Measurements from ENCODE around the gene CDK8.

The CDK8 gene

DNA sequence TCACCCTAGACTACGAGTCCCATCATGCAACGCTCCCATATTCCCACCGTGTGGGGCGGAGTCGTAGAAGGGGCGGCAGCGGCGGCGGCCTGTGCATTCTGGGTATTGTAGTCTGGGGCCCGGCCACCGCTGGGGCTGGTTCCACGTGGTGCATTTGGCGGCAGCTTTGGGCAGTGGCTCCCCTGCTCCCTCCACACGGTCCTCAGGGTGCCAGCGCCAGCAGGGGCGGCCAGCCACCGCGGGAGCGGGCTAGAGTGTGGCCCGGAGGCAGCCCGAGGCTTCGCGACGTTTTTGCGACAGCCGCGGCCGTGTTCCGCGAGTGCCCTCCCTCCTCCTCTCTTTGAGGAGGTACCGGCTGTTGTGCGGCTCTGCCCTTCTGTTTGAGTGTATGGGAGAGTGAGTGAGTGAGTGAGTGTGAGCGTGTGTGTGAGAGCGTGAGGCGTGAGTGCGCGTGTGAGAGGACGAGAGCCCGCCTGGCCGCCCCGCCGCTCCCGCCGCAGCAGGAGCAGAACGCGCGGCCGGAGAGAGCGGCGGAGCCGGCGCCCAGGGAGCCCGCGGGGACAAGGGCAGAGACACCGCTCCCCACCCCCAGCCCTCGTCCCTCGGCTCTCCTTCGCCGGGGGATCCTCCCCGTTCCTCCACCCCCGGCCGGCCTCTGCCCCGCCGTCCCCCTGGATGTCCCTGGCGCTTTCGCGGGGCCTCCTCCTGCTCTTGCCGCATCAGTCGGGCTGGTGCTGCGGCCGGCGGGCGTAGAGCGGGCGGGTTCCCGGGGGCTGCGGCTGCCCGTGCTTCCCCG is at the start of gene CDK8:
TSS of gene CDK8 (plus strand) at position 343 of the 796 bp plus-strand sequence. CDS start 513 bp downstream, outside the sequence.
- peak; percentile 82 for TF ChIP-seq POLR2A (IDR thresholded peaks at IDR 0.05; ENCODE audit: low read depth, low read length)
- peak; percentile 67 for FAIRE-seq
- DNase-seq (ENCODE audit: insufficient read length, low spot score) = peak; percentile 36

DNA sequence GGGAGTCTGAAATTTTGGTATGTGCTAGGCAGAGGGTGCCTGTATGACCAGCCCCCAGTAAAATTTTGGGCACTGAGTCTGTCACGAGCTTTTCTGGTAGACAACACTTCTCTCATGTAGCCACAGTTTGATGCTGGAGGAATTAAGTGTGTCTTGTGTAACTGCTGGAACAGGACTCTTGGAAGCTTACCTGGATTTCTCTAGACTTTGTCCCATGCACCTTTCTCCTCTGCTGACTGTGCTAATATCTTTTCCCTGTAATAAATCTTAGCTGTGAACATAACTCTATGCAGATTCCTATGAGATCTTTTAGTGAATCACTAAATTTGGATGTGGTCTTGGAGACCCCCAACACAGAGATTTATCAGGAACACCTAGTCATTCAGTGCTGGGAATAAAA is 45.6 kb upstream of the CDK8 start:
- FAIRE-seq = no peak

DNA sequence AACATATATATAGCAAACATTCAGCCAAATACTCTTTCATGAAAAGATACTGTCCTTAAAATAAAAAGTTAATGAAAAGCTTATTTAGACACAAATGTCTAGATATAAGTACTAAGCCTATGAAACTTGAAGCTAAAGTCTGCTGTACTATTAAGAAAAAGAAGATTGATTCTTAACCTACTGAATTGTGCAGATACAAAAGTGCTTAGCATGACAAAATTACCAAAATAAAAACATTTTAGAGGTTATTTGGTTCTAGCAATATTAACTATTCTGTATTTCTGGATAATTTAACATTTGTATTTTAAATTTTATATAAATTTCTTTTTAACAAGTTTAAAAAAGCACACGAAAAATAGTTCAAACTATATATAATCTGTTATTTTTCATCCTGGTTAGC is 40.6 kb upstream of the CDK8 start:
- no peak for TF ChIP-seq POLR2A (IDR thresholded peaks at IDR 0.05; ENCODE audit: low read depth, low read length)
- no peak for DNase-seq (ENCODE audit: insufficient read length, low spot score)
- no peak for FAIRE-seq

More for the DNA sequence above, 45.6 kb upstream of the CDK8 start:
- DNase-seq (ENCODE audit: insufficient read length, low spot score) = no peak
- no peak for TF ChIP-seq POLR2A (IDR thresholded peaks at IDR 0.05; ENCODE audit: low read depth, low read length)

DNA sequence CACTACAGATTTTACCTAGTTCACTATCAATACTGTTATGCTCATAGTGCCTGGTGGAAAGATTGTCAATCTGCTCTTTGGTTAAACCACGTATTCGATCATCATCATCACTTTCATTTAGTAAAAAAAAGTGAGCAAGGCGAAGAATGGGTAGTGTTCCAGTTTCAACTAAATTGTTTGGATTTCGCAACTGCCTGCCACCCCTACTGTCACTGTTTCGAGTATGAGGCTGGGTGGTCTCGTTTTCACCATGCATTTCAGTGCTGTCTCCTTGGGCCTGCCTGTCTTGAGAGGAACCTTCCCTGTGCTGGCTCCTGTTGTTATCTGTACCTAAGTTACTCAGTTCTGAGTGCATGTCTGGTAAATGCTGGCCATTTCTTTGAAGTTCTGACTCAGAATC is 39.9 kb upstream of the CDK8 start:
- TF ChIP-seq POLR2A (IDR thresholded peaks at IDR 0.05; ENCODE audit: low read depth, low read length) = no peak

DNA sequence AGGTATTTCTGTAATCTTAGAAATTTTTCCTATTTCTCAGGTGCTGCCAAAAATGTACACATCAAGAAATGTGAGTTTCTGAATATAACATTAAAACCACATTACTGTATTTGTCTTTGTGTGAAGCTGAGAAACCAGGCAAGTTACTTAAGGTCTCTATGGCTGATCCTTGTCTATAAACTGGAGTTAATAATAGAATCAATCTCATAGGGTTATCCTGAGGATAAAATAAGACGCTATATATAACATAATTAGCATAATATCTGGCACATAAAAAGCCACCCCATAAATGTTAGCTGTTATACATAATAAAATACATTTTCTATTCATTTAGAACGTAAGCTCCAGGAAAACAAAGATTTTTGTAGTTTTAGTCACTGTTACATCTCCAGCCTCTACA is 37.9 kb upstream of the CDK8 start:
- DNase-seq (ENCODE audit: insufficient read length, low spot score) (no peak), FAIRE-seq (no peak)
- TF ChIP-seq POLR2A (IDR thresholded peaks at IDR 0.05; ENCODE audit: low read depth, low read length) = no peak

More for the DNA sequence above, 39.9 kb upstream of the CDK8 start:
- DNase-seq (ENCODE audit: insufficient read length, low spot score) (no peak), FAIRE-seq (no peak)

DNA sequence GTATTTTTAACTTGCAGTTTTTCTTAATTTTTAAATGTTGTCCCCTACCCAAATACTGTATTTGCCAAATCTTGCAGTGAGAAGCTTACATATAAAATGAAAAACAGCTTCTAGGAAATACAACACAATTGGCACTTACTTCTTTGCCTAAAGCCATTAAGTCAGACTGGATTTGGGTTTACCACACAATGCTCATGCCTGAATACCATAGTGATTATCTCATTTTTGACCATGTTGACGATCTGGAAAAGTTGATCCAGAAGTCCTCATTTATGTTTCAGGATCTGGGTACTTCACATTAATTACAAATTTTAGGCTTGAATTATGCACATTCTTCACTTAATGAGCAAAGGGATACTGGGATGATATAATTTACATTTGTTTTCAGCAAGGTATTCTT is 34.2 kb upstream of the CDK8 start:
- FAIRE-seq (no peak), DNase-seq (ENCODE audit: insufficient read length, low spot score) (no peak)
- TF ChIP-seq POLR2A (IDR thresholded peaks at IDR 0.05; ENCODE audit: low read depth, low read length) = no peak

DNA sequence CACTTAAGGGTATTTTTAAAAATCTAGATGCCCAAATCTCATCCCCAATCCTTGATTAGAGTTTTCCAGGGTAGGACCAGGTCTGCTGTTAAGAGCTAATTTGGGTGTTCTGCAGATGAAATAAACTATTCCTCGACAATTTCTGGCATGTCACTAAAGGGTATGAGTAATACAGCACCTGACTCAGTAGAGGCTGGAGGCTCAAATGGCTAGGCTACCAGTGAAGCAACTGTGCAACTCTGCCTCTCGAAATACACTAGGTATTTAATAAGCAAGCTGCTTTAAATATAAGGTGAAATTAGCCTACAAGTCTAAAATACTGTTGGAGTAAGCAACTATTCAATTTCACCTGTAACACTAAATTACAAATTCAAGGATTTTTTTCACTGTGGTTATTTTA is 33.4 kb upstream of the CDK8 start:
- DNase-seq (ENCODE audit: insufficient read length, low spot score) (no peak), FAIRE-seq (no peak)
- TF ChIP-seq POLR2A (IDR thresholded peaks at IDR 0.05; ENCODE audit: low read depth, low read length) = no peak

DNA sequence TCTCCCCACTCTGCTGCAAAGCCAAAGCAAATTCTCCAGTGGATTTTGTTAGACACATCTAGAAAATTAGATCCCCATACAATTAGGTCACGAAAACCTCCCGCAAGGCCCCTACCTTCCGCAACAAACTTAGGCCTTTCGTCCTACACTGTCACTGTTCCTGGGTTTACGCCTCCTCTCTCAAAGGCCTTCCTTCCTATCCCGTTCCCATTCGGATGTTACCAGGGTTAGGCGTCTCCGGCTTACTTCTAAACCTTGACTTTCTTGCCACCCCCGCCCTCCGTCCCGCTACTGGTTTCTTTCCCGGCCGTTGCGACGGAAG is 32.6 kb upstream of the CDK8 start:
- DNase-seq (ENCODE audit: insufficient read length, low spot score) (peak; percentile 4), FAIRE-seq (no peak)
- TF ChIP-seq POLR2A (IDR thresholded peaks at IDR 0.05; ENCODE audit: low read depth, low read length) = no peak

DNA sequence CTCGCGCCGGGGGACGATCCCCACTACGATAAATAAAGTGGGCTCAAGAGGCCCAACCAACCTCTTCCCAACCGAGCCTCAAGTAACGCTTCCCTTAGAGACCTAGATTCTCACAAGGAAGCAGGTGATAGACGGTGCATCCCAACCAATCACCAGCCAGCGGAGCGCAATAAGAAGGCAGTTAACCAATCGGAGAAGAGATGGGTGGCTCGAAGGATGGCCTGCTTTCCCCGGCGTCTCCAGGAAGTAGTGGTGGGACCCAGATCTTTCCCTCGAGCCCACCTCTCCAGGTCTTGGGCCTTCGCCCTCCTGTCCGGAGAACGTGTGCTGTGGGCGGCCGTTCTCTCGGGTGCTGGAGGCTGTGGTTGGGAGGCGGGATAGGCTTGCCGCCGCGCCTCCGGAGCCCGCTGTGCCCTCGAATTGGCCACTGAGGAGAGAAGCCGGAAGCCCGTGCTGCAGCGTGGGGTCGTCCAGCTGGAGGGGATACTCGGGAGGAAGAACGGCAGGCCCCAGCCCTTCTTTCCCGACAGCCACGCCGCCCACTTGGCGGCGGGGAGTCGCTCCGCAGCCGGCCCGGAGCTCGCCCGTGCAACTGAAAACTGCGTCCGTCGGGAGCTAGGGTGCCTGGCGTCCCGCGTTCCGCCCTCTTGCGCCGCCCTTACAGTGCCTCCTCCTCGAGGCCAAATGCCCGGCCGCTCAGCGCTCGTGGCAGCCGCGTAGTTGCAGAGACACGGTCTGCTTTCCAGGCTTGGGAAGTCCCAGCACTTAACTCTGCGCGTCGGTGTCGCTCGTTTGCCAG is 32.0 kb upstream of the CDK8 start, which contains the start of gene RNF6:
TSS of gene RNF6 (minus strand) at position 594 of the 799 bp plus-strand sequence. CDS start 2,665 bp downstream, outside the sequence.
- peak; percentile 83 for FAIRE-seq
- peak; percentile 61 for TF ChIP-seq POLR2A (IDR thresholded peaks at IDR 0.05; ENCODE audit: low read depth, low read length)

DNA sequence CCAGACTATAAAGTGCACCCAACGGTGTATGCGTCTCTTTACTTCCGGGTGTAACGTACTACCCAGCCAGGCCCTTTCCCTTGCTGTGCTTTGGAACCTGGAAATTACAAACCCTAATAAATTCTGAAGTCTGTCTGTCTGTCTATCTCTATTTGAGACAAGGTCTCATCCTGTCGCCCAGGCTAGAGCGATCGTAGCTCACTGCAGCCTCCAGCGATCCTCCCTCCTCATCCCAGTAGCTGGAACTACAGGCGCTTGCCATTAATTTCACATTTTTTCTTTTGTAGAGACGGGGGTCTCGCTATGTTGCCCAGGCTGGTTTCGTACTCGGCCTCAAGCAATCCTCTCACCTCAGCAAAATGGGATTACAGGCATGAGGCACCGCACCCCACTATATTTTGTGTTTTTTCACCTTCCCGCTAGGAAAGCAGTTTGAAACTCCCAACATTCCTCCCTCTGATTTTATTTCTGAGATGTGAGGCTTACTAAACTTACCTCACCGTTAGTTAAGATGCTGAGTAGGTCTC is 31.3 kb upstream of the CDK8 start:
- peak; percentile 11 for DNase-seq (ENCODE audit: insufficient read length, low spot score)
- no peak for TF ChIP-seq POLR2A (IDR thresholded peaks at IDR 0.05; ENCODE audit: low read depth, low read length)
- no peak for FAIRE-seq

More for the DNA sequence above, 32.0 kb upstream of the CDK8 start, which contains the start of gene RNF6:
- DNase-seq (ENCODE audit: insufficient read length, low spot score) = peak; percentile 70

DNA sequence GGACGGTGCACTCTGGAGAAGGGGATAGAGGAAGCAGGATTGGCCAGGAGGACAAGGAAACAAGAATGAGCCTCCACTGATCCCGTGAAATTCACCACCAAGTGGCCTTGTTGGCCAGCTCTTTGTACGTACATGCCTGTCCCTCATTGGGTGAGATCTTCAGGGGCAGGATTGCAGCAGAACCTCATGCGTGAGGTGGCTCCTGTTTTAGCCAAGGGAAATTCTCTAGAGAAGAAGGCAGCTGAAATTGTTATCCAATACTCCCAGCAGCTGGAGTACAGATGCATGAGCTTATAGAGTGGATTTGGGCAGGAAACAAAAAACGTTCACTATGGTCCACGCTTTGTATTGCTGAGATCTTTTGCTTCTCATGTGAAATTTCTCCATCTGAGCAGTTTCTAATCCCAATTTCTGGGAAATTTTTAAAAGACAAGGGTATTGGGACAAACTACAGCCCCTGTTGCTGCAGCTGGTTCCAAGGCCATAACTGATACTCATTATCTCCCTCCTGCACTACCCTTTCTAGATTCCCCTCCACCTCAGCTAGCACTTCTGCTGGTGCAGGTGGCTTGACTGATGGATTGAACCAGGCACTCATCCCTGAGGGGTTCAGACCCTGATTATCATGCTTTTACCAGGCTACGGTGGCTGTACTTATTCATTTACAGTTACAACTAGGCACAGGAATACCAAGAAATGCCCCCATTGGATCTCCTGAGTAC is 27.9 kb upstream of the CDK8 start:
- DNase-seq (ENCODE audit: insufficient read length, low spot score) = no peak
- no peak for TF ChIP-seq POLR2A (IDR thresholded peaks at IDR 0.05; ENCODE audit: low read depth, low read length)
- FAIRE-seq = no peak

DNA sequence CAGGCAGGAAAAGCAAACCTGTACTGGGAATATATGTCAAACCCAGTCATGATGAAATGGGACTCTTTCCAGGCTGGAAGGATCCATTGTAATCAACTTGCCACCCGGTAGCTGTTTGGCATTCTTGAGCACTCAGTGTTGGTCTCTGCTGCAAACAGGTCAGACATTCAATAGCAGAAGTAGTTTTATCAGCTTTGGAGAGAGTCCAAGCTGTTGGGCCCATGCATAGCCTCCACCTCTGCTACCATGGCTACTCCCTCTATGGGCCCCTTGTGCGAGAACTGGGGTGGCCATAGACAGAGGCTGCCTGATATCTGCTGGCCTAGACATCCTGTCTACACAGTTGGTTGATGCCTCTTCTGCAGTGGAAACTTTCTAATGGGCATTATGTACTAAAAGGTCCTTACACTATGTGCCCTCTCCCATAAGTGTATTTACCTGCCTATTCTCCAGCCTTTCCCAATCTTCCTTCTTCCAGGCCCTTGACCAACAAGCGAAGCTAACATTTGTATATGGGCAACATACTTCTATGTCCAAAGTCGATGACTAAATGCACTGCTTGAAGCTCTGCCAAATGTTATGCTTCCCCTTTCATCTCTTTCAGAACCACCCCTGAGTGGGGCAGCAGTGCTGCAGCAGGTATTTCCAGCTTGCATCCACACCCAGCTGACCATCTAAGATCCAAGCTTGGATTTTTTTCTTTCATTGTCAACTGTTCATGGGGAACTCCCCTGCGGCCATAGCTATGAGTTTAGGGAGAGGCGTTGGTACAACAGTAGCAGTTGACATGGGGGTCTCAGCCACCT is 26.6 kb upstream of the CDK8 start:
- no peak for TF ChIP-seq POLR2A (IDR thresholded peaks at IDR 0.05; ENCODE audit: low read depth, low read length)
- DNase-seq (ENCODE audit: insufficient read length, low spot score) (no peak), FAIRE-seq (no peak)

DNA sequence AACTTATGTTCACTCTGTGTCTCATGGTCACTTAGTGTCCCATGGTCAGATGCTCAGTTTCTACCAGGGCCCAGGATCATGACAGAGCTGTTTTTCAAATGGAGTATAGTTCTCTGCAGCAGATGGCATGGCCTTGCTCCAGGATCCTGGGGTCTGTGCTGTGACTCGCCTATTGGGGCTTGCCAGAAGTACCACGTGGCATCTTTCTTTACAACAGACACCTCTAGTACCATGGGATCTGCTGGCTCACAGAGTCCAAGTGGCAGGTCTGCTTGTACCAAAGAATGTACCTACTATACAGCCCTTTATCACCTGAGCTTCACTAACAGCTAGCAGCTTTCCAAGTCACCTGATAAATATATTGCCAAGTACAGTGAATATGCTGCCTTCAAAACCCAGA is 25.8 kb upstream of the CDK8 start:
- DNase-seq (ENCODE audit: insufficient read length, low spot score) (no peak), FAIRE-seq (no peak)
- no peak for TF ChIP-seq POLR2A (IDR thresholded peaks at IDR 0.05; ENCODE audit: low read depth, low read length)

Measured in H54 (cell line).